IPS-NIHi11 (cell line): ENCODE results near the gene ATIC.

Experiments used
- DNase-seq: peaks from one replicate; pipeline ENCODE4 v3.0.0; 2012; ENCODE audit warnings: mixed read lengths, low spot score

The ATIC gene

GRCh38 chr2:215361211-215361875 lies 49.5 kb downstream of the ATIC start:
- no peak for DNase-seq

DNA sequence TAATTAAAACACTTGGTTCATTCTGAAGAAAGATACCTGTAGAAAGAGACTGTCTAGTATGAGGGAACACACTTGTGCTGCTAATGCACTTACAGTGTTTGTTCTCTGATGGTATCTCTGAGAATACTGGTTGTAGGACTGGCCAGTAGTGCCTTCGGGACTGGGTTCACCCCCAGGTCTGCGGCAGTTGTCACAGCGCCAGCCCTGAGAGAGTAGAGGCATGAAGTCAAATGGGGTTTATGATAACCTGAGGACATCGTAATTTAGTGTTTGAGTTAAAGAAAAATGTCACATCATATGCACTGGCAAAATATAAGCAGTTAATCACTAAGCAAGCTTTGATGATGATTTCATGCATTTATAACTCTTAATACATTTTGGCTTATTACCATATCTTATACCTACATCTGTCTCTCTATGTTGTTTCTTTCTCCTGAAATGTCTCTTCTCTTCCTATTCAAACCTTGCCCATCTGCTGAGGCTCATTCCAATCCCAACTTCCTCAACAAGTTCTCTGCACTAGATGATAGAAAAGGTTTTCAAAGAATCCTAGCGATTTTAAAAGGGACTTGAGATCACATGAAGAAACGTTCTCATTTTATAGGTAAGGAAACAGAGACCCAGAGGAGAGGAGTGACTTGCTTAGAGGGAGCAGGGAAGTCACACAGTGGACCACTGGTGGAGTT lies 50.2 kb downstream of the ATIC start:
- DNase-seq, result no peak

- no peak for DNase-seq
Measured at GRCh38 chr2:215362562-215362904, 50.7 kb downstream of the ATIC start.

DNA sequence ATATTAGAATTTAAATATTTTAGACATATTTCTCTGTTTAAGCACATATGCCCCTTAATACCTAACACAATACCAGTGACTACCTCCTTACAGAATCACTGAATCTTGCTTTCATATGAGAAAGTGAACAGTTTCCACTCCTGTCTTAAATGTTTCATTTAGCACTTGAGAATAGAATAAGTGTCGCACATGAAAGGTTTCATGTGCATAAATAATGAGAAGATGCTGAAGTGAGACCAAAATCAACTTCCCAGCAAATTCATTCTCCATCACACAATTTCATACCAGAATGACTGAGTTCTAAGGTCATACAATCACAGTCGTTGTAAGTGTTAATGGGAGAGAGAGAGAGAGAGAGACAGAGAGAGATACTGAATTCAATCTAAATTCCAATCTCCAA lies 51.2 kb downstream of the ATIC start:
- DNase-seq, result no peak

DNA sequence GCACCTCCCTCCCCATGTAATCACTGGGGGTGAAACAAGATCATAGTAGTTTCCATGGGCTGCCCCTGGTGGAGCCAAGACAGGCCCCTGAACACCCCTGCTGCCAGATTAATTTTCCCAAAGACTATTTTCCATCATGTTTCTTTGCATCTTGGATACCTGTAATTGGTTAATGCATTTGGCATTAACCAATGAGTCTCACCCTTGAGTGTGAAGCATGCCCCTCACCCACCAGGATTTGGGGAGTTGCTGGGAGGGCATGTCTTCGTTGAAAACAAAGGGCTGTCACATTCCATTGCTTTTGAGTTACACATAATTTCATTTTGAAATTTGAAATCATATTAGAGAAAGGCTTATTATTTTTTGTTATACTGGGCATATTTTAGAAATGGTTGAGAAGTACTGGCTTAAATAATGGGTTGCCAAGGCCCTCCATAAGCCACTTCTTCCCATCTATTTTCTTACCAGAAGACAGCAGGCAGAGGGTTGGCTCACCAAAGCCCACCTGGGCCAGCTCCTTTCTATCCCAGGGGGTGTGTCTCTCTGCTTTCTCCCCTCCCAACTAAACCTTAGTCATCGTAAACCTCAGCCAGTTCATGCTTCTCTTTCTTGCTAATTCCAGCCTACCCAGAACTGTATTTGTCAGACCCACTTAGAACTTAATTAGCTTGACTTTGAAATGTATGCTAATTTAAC lies 51.8 kb downstream of the ATIC start:
- no peak for DNase-seq

- DNase-seq, result no peak
Measured at GRCh38 chr2:215364157-215365155, 52.6 kb downstream of the ATIC start.

DNA sequence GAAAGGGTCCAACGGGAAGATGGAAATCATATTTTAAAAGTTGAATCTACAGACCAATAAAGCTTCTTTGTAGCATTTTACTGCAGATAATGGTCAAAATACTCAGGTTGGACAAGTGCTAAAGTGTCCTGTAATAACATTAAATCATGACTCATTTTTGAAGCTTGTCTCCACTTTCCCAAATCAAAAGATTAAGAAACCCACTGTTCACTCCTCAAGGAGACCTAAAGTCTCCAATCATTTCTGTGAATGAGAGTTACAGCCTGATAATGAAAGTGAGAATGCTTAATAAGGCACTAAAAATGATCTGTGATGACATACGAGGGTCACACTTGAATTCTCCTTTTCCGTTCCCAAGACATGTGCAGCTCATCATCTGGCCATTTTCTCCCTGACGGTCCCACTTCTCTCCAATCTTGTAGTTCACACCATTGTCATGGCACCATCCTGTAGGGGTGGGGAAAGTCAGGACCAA lies 53.4 kb downstream of the ATIC start:
- no peak for DNase-seq

DNA sequence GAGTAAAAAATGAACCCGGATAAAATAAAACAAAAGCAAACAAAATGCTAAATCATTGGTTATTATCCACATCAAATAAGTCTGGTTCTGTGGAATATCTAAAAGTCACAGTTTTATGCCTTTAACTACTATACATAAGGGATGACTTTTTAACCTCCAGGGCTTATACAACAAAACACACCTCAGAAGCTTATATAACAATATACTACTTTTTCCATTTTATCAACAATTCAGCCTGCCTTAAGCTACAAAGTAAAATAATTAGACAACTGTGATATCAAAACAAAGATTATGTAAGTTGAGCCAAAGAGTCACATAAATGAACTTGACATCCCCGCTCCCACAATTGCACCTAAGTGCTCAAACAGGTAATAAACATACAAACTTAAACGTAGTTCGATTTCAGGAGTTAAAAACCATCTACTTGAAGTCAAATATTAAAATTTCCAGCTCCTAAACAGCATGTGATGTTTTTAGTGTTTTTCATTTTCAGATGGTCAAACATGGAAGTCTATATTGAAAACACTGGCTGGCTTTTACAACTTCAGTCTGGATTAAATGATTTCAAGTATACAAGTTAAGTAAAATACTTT lies 54.7 kb downstream of the ATIC start:
- no peak for DNase-seq

- no peak for DNase-seq
Measured at GRCh38 chr2:215367662-215368492, 56.0 kb downstream of the ATIC start.

DNA sequence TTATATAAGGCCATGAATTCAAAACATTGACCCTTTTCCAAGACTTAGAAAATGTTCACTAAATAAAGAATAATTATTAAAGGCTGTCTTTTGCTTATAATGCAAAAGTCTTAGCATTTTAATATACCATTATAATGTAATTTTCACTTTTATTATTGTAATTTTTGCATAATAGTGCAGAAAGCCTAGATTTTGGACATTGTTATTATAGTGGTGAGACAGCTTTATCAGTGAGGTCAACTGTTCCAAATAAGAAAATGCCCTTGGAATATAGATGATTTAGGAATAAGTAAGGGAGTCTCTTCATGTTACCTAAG lies 56.6 kb downstream of the ATIC start:
- no peak for DNase-seq

- no peak for DNase-seq
Measured at GRCh38 chr2:215369181-215369760, 57.4 kb downstream of the ATIC start.

GRCh38 chr2:215370112-215370965 lies 58.5 kb downstream of the ATIC start:
- DNase-seq, result no peak

DNA sequence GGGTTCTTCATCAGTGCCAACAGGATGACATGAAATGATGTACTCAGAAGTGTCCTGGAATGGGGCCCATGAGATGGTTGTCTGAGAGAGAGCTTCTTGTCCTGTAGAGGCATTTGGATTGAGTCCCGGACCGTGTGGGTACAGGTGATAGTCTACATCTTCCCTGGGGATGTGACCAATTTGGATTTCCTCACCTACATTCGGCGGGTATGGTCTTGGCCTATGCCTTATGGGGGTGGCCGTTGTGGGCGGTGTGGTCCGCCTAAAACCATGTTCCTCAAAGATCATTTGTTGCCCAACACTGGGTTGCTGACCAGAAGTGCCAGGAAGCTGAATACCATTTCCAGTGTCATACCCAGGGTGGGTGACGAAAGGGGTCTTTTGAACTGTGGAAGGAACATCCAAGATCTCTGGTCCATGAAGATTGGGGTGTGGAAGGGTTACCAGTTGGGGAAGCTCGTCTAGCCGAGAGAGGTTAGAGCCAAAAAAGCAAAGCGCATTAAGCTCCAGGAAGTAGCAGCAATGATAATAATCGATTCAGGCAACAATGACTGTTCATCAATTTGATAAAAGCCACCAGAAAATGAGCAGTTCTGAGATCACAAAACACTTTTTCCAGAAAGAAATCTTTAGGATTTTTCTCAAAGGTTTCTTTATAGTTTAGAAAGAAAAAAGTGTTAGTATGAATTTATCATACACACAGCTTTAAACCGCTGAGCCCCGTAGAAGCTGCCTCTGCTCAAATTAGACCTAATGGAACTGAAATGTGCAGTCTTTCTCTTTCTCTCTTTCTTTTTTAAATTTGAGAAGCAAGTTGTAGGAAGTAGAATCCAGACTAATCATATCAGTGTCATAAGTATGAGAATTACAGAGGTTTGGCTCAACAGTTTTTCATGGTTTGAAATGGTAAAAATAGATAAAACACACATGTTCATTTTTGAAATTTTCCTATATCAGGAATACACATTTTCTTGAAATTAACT lies 60.3 kb downstream of the ATIC start:
- DNase-seq, result no peak

GRCh38 chr2:215372968-215373649 lies 61.2 kb downstream of the ATIC start:
- no peak for DNase-seq

- DNase-seq, result no peak
Measured at GRCh38 chr2:215374002-215374401, 62.1 kb downstream of the ATIC start.

DNA sequence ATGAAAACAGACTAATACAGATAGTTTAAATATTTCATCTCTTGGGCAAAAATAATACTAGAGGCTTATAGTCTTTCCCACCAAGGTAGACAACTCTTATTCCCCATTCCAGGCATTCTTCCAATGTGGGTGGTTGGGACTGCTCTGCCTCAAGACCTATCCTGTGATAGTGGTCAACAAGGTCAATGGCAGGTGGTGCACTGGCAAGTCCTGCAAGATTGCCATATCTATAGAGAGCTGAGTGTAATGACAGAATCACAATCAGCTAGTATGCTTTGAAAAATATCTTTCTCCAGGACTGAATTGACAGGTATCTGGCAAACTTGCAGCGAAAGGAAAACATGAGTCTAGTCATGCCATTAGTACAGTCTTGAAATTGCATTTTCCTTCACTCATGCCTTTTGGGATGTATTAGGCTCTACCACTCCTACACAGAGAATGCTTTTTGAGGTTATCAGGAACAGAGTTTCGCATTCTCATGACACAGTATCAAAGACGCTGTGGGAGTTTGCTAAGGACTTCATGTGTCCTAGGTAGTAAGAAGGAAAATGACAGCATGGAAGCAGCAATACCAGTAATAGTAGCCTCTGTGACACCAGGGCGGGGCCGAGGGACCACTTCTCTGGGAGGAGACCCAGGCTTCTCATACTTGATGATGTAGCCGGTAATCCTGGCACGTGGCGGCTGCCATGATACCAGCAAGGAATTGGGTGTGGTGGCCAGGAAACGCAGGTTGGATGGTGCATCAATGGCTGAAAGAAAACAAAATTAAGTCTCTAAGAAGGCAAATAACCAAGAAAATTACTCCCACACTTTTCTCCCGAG lies 63.0 kb downstream of the ATIC start:
- no peak for DNase-seq

- DNase-seq, result no peak
Measured at GRCh38 chr2:215375467-215375830, 63.6 kb downstream of the ATIC start.
